Tibial artery (tissue), 4 donors: ENCODE measurements around the gene DMD.

Experiments
- DNase-seq, 2 donors: peaks; one replicate each; pipeline ENCODE4 v3.0.0-alpha.2; 2019
- H3K27ac ChIP-seq, 2 donors: fragments of 200-600 bp; sonication (generic) in 1 of 2; 1 replicate in 1 of 2; 2 replicates in 1 of 2; pipeline ENCODE4 v1.5.1; 2018 to 2019; ENCODE audit warnings: mild to moderate bottlenecking in 1 of 2
- H3K27me3 ChIP-seq, 2 donors: fragments of 200-600 bp; sonication (generic) in 1 of 2; one replicate each; pipeline versions ENCODE4 v1.5.1 to v1.6.0; 2016 to 2019
- H3K36me3 ChIP-seq, 3 donors: fragments of 200-600 bp; sonication (generic) in 2 of 3; one replicate each; pipeline ENCODE4 v1.5.1; 2016 to 2019; ENCODE audit warnings: mild to moderate bottlenecking in 2 of 3
- H3K4me1 ChIP-seq, 4 donors: fragments of 200-600 bp; sonication (generic) in 2 of 4; 1 replicate in 3 of 4; 2 replicates in 1 of 4; pipeline ENCODE4 v1.5.1; 2016 to 2019
- H3K4me3 ChIP-seq, 2 donors: fragments of 200-600 bp; sonication (generic) in 1 of 2; 1 replicate in 1 of 2; 2 replicates in 1 of 2; pipeline ENCODE4 v1.5.1; 2018 to 2019; ENCODE audit warnings: mild to moderate bottlenecking in 2 of 2
- H3K9me3 ChIP-seq, 3 donors: fragments of 200-600 bp; sonication (generic) in 1 of 3; one replicate each; pipeline ENCODE4 v1.5.1; 2016 to 2019
- CTCF ChIP-seq, 2 experiments: fragments of 200-600 bp in 1 of 2; fragments of 450-650 bp in 1 of 2; IDR thresholded peaks; one replicate each; pipeline ENCODE4 v1.5.1; 2017 to 2019; ENCODE audit warnings: antibody characterized with exemption in 2 of 2, mild to moderate bottlenecking in 1 of 2, moderate library complexity in 1 of 2
- intact Hi-C: fragments of 100-400 bp; cut with DNase I; formaldehyde crosslinking; loops from one replicate; pipeline ENCODE4 v1.15.0; 2023; ENCODE audit warnings: low total_unique reads

DMD gene

GRCh38 chrX:32141841-32142240 lies 1069.5 kb downstream of the DMD start:
- Histone ChIP-seq H3K4me3 (no peak overlapping the region), H3K27me3 (no peaks in the 10 kb centered on the region), H3K36me3 (no peaks in the 10 kb centered on the region), H3K27ac (no peak overlapping the region), H3K4me1 (no peaks in the 10 kb centered on the region), H3K9me3 (no peaks in the 10 kb centered on the region)
- intact Hi-C loops: no loop called here
- no peak for DNase-seq
- TF ChIP-seq CTCF (IDR thresholded peaks at IDR 0.05): no peak

DNA sequence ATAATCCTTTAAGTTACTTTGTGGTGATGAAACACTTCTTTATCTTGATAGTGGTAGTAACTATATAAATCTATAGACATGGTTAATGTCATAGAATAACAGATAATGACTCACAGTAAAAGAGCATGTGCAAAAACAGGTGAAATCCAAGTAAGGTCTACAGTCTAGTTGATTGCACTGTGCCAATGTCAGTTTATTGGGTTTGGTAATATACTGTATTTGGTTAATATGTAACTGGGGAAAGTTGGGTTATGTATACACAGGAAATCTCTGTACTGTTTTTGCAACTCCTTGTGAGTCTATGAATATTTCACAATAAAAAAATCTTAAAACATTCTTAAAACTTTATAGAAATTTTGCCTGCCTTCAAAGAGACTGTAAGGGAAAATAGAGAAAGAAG lies 1071.9 kb downstream of the DMD start:
- Histone ChIP-seq H3K27ac (no peak overlapping the region), H3K4me1 (no peaks in the 10 kb centered on the region), H3K9me3 (no peaks in the 10 kb centered on the region), H3K4me3 (no peak overlapping the region), H3K36me3 (no peaks in the 10 kb centered on the region), H3K27me3 (no peaks in the 10 kb centered on the region)
- TF ChIP-seq CTCF (IDR thresholded peaks at IDR 0.05): no peak
- DNase-seq: no peak
- intact Hi-C loops: no loop called here

GRCh38 chrX:32137525-32137924 lies 1073.8 kb downstream of the DMD start:
- no peaks in the 10 kb centered on the region for H3K4me1 ChIP-seq
- no peak overlapping the region for H3K27ac ChIP-seq
- no peaks in the 10 kb centered on the region for H3K36me3 ChIP-seq
- no peak for DNase-seq
- no peak for TF ChIP-seq CTCF (IDR thresholded peaks at IDR 0.05)
- intact Hi-C loops: no loop called here
- no peak overlapping the region for H3K4me3 ChIP-seq
- no peaks in the 10 kb centered on the region for H3K9me3 ChIP-seq
- no peaks in the 10 kb centered on the region for H3K27me3 ChIP-seq

- TF ChIP-seq CTCF (IDR thresholded peaks at IDR 0.05): no peak
- Histone ChIP-seq H3K4me3 (no peak overlapping the region), H3K27me3 (no peaks in the 10 kb centered on the region), H3K4me1 (no peaks in the 10 kb centered on the region), H3K36me3 (no peaks in the 10 kb centered on the region), H3K9me3 (no peaks in the 10 kb centered on the region), H3K27ac (no peak overlapping the region)
- intact Hi-C loops: no loop called here
- no peak for DNase-seq
These were observed 1084.4 kb downstream of the DMD start for GRCh38 chrX:32126997-32127396.

GRCh38 chrX:32118832-32119231 lies 1092.5 kb downstream of the DMD start:
- intact Hi-C loops: no loop called here
- Histone ChIP-seq H3K4me1 (no peaks in the 10 kb centered on the region), H3K27ac (no peak overlapping the region), H3K9me3 (no peaks in the 10 kb centered on the region), H3K27me3 (no peaks in the 10 kb centered on the region), H3K36me3 (no peaks in the 10 kb centered on the region), H3K4me3 (no peak overlapping the region)
- no peak for DNase-seq
- no peak for TF ChIP-seq CTCF (IDR thresholded peaks at IDR 0.05)

DNA sequence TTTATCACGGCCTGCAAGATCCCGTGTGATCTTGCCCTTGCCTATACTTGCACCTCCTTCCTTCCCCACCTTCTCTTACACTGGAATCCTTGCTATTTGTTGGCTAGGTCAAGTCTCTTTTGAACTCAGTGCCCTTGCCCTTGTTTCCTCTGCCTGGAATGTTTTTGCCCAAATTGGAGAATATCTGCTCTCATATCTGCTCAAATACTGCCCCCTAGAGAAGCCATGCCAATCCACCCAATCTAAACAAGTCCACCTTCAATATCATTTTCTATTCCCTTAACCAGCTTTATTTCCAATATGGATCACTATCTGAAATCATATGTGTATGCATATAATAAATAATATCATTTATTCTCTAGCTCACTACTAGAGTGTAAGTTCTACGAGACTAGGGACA lies 1095.3 kb downstream of the DMD start:
- H3K9me3 ChIP-seq: no peaks in the 10 kb centered on the region
- no peak overlapping the region for H3K4me3 ChIP-seq
- intact Hi-C loops: no loop called here
- H3K36me3 ChIP-seq: no peaks in the 10 kb centered on the region
- H3K27ac ChIP-seq: no peak overlapping the region
- no peaks in the 10 kb centered on the region for H3K27me3 ChIP-seq
- H3K4me1 ChIP-seq: no peaks in the 10 kb centered on the region
- TF ChIP-seq CTCF (IDR thresholded peaks at IDR 0.05): no peak
- DNase-seq: no peak
